GM21825 (cell line): ENCODE data around the gene GLMP.
A peak's percentile ranks its signal among the peaks of the same experiment; 100 is the strongest.
"Not testable (repeated sequence)": the region's sequence is repeated elsewhere in the genome, so short reads cannot be mapped to it uniquely, and the experiment has no call there.

Experiments
- ATAC-seq: cut with Tn5 transposase; IDR thresholded peaks from one replicate; pipeline ENCODE4 v1.9.1; 2021; ENCODE audit warnings: mild to moderate bottlenecking, moderate library complexity; ENCODE audit not compliant: unreplicated experiment

The GLMP gene, protein sequence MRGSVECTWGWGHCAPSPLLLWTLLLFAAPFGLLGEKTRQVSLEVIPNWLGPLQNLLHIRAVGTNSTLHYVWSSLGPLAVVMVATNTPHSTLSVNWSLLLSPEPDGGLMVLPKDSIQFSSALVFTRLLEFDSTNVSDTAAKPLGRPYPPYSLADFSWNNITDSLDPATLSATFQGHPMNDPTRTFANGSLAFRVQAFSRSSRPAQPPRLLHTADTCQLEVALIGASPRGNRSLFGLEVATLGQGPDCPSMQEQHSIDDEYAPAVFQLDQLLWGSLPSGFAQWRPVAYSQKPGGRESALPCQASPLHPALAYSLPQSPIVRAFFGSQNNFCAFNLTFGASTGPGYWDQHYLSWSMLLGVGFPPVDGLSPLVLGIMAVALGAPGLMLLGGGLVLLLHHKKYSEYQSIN

DNA sequence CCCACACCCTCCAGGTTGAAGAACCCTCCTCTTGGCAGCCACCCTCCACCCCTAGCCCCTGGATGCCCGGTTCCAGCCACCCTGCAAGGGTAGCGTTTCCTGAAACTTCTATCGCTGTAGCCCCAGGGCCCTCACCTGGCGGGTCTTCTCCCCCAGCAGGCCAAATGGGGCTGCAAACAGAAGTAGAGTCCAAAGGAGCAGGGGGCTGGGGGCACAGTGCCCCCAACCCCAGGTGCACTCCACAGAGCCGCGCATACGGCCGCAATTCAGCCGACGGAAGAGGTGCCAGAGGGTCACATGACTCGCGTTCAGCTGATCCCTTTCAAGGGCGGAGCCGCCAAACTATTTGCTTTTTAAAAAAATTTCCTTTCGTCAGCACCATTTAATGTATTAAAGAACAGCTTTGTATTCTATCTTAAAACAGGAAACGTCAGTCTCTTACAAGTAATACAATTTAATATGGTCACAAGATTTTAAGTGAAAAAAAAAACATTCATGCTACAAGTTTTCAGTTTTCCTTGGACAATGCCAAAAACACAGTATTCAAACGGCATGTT lies at the start of gene GLMP:
Gene GLMP, minus strand, starts transcription at position 289 of the 557 bp plus-strand sequence. Its CDS starts 34 bp downstream, at position 255.
- no peak for ATAC-seq

DNA sequence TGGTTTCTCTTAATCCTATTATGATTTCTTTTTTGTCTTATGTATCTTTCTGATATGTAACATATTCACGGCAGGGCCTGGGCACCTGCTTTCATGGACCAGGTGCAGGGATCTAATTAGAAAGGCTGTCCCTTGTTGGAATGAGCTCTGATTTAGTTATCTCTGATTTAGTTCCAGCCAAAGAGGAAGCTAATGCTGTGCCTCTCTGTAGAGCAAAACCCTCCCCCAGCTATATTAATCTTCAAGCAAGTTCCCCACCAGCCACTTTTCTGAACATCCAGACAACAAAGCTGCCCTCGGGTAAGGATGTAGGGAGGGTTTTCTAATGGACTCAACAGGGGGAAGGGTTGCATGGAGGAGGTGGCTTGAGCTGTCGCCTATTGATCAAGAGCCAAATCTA lies 48.9 kb upstream of the GLMP start:
- no peak for ATAC-seq

DNA sequence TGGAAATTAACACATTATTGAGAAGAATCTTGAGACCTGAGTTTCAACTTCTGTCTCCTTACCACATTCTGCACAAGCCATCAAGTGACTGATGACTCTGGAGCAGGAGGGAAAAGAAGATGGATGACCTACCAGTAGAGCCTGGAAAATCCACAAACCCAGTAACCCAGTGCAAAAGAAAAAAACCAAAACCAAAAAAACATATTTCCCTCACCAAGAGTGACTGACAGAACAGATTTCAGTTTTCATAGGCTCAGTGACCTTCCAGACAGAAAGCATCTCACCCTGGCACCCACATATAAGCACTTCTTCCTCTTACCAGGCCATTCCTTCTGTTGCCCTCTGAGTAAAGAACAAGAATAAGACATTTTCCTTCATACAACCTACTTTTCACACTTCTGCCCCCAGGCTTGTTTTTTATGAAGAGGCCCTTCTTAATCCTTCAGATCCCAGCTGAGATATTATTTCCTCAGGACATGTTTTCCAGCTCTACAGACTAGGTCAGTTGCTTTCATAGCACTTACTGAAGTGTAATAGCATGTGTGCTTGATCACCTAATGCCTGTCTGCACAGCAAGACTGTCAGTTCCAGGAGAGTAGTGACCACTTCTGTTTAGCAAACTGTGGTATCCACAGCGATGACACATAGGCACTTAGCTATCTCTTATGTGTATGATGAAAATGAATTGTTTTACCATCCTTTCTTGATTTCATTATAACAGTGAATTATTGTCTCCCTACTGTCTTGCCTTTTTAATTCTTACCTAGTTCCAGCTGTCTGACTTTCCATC lies 46.9 kb upstream of the GLMP start:
- ATAC-seq = no peak

DNA sequence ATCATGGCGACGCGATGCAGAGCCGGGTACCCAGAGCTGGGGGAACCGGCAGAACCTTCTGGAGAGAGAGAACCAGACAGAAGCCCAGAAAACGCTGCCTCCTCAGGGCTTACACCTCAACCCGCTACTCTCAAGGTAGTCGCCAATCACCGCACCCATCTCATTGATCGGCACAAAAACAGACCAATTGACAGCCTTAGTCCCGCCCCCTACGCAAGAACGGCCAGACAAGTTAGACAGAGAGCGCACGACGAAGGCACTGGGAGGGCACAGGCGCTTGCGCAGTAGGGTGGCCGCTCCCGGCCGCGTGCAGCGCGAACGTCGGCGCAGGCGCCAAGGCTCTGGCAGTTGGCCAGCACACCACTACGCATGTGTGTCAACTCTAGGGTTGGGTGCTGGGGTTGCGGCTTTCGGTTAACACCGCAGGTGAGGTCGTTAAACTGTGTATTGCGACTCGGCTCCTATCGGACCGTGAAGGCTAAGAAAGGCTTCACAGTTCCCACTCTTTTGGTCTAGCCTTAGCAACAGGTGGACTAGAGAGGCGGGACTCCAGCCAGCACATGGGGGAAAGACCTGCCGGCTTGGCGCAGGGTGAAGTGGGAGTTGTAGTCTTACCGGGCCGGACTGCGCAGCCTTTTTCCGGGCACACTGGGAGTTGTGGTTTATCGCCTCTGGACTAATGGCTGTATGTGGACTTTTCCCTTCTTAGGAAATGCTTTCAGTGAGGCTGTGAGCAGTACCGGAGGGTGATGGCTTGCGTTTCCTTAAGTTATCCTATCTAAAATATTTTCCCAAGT lies 42.9 kb upstream of the GLMP start, which contains the start of the genes CCT3 and TSACC:
Gene CCT3, minus strand, starts transcription at position 113 of the 797 bp plus-strand sequence. Its CDS starts 108 bp downstream, at position 5.
Gene TSACC, plus strand, starts transcription at position 347 of the 797 bp plus-strand sequence. CDS start 1,232 bp downstream, outside the sequence.
- peak; percentile 90 for ATAC-seq

DNA sequence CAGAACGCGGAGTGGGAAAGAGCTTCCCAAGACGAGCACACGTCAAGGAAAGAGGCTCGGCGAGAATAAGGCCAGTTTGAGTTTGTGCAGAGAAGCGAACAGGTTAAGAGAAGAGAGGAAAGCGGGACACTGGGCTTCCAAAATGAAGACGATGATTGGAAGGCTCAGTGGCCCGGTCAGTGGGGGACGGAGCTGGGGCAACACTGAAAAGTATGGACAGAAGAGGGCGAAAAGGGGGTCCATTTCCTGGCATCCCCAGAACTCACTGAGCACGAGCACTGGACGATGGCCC lies 42.4 kb upstream of the GLMP start:
- no peak for ATAC-seq

DNA sequence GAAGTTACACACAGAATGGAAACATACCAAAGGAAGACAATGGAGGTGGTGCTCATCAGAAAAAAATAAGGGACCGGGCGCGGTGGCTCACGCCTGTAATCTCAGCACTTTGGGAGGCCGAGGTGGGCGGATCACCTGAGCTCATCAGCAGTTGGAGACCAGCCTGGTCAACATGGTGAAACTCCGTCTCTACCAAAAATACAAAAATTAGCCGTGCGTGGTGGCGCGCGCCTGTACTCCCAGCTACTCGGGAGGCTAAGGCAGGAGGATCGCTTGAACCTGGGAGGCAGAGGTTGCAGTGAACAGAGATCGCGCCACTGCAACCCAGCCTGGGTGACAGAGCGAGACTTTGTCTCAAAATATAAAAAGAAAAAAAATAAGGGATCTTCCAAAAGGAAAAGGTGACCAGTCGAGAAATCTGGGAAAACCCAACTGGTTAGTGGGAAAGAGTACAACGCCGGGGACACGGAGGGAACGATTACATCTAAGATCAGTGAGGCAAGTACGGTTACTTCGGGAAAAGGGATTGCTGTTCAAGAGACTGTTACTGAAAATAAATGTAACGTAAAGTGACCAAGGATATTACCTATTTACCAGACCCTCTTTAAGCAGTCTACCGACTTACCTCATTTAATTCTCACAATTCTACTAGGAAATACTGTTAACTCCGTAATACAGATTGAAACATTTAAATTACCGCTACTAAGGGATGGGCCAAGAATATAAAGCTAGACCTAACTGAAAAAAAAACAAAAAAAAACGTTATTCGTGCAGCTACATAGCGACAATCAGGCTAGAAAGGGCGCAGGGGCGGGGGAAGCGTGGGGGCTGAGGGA lies 41.8 kb upstream of the GLMP start:
- no peak for ATAC-seq

DNA sequence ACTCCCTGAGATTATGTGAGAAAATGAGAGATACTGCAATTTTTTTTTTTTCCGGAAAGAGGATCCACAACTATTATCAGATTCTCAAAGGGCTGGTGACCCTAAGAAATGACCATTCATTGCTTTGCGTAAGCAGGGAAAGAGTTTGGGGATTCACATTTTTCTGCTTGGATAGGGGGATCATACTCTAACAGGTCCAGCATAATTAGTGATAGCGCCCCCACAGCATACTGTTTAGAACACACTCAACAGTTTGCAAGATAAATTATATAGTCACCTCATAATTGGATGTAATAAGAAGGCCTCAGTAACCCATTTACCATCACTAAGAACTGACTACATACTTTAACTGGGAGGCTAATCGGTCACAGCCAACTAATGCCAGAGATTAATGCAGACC lies 40.8 kb upstream of the GLMP start:
- ATAC-seq = no peak

DNA sequence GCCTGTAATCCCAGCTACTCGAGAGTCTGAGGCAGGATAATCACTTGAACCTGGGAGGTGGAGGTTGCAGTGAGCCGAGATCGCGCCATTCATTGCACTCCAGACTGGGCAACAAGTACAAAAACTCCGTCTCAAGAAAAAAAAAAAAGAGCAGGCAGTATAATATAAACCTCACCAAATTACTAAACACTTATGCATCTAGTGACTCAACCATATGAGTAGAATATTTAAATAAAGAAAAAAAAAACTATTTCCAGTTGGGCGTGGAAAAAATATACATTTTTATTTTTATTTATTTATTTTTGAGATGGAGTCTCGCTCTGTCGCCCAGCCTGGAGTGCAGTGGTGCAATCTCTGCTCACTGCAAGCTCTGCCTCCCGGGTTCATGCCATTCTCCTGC lies 27.7 kb upstream of the GLMP start:
- not testable (repeated sequence) for ATAC-seq

DNA sequence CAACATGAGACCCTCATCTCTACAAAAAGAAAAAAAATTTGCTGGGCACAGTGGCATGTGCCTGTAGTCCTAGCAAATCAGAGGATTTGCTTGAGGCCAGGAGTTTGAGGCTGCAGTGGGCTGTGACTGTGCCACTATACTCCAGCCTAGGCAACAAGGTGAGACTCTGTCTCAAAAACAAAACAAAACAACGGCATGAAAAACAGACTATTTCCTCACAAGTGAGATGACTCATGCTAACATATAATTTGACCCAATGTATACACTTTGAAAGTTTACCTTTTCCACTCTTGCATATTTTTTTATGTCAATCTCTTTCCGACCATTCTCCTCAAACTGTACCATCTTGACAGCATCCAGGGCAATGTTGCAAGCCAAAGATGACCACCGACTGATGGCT lies 25.1 kb upstream of the GLMP start:
- no peak for ATAC-seq

DNA sequence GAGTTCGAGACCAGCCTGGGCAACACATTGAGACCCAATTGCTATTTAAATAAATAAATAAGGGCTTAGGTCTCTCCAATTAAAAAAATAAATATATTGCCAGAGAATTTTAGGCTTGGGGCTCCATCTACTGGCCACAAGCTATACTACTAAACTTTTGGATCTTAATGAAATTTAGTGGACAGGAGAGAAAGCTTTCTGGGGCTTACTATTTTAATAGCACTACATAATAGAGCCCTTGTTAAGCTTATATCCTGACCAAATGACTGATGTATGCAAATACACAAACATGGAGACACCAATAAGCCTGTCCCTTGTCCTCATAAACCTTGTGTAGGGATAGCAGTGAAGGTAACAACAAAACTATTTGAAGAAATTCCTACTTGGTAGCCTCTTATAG lies 24.2 kb upstream of the GLMP start:
- ATAC-seq = no peak

DNA sequence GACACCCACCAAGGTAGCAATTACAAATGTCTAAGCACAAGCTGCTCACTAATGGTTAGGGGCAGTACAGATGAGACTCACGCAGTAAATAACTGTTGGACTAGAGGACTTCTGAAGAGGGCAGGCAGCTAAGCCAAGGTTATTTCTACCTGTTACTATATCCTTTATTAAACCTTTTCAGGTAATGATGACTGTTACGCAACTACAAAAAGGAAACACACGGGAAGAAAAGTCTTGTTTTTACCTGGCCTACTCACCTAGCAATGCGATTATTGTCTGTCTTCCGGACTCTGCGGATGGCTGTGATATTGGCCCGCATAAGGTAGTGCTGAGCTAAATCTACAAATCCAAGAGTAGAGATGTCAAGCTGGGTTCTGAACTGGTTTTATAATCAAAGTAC lies 21.4 kb upstream of the GLMP start:
- no peak for ATAC-seq

DNA sequence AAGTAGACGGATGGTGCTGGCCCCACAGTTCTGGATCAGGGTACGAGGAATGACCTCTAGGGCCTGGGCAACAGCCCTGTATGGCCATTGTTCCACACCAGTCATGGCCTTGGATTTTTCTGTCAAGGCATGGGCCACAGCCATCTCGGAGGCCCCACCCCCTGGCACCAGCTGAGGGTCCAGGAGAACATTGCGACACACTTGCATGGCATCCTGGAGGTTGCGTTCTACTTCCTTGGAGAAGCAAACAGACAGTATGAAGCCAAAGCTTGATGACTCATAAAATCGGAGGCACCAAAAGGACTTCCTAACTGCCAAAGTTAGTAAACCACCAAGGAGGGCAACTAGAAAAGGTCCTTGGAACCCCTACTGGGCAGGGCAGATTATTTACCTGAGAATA lies 15.5 kb upstream of the GLMP start:
- no peak for ATAC-seq

DNA sequence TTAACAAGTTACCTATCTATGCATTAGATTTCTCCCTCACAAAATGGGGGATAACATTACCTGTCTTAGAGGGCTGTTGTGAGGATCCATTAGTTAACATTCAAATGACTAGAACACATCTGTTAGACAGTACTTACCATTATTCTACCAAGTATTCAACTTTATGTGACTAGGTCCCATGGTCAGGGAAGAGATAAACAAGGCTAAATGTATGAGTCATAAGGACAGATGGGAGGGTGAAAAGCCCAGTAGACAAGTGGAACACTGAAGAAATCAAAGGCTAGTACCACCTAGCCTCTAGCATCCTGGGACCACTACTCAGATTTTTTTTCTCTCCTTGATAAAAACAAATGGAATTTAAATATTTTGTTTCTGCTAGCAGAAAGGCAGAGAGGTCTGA lies 12.6 kb upstream of the GLMP start:
- ATAC-seq = no peak

DNA sequence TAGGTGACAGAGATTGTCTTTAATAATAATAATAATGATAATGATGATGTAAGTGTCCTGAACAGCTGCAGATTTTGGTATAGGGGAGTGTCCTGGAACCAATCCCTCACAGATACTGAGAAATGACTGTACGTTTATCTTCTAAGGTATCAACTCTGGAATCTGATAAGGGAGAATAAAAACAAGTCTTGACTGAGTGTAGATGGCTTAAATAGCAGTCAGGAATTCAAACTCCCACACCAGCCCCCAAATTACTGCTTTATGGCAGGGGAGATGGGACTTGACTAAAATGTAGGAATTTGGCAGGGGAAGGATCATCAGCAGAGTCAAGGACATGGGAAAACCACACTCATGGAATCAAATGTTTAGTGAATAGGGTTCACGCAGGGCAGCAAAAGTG lies 9.7 kb upstream of the GLMP start:
- no peak for ATAC-seq

DNA sequence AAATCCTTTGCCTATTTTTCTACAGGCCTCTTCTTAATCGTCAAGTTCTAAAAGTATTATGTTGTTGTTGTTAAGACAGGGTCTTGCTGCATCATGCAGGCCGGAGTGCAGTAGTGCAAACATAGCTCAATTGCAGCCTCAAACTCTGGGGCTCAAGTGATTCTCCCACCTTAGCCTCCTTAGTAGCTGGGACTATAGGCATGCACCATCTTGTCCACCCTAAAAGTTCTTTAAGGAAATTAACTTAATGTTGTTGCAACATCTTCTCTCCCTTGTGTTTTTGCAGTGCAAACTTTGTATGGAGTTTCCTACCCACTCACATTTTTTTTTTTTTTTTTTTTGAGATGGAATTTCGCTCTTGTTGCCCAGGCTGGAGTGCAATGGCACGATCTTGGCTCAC lies 7.8 kb upstream of the GLMP start:
- no peak for ATAC-seq

DNA sequence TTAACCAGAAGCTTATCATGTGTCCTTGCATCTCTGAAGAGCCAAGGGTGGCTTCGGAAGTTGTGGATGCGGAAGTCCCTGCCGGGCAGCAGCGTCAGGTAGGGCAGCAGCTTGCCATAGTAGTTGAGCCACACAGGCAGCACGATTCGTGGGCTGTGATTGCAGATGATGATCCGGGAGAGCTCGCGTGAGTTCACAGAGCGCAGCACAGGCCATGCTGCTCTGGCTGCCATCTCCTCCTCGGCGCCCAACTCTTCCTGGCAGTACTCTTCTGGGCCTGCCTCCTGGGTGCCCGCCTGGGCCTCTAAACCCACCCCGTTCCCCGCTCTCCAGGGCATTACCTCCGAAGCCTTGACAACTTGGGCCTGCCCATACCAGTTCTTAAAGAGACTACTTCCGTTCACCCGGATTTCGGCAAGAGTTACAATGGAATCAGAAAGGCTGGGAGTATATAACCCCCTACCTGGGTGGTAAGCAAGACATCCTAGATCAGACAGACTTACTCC lies 3.4 kb upstream of the GLMP start, which contains the start of gene VHLL:
Gene VHLL, minus strand, starts transcription at position 456 of the 506 bp plus-strand sequence. Its CDS starts 118 bp downstream, at position 338.
- no peak for ATAC-seq

DNA sequence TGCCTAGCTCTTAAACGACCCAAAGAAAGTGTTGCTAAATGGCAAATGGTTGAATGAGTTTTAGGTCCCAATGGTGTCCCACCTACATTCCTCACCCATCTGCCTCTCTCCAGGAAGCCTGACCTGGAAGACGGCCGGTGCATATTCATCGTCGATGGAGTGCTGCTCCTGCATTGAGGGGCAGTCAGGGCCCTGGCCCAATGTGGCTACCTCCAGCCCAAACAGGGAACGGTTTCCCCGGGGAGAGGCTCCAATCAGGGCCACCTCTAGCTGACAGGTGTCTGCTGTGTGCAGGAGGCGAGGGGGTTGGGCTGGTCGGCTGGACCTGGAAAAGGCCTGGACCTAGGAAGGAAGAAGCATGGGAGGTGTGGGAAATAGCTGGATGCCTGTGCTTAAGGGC lies 1.6 kb downstream of the GLMP start:
- no peak for ATAC-seq

DNA sequence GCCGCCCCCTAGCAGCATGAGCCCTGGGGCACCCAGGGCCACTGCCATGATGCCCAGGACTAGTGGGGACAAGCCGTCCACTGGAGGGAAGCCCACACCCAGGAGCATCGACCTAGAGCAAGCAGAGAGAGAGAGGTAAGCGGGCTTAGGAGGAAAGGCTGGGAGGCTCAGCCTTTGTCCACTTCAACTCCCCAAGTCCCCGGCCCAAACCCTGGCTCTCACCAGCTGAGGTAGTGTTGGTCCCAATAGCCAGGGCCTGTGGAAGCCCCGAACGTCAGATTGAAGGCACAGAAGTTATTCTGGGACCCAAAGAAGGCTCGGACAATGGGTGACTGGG lies 2.4 kb downstream of the GLMP start:
- ATAC-seq = no peak

DNA sequence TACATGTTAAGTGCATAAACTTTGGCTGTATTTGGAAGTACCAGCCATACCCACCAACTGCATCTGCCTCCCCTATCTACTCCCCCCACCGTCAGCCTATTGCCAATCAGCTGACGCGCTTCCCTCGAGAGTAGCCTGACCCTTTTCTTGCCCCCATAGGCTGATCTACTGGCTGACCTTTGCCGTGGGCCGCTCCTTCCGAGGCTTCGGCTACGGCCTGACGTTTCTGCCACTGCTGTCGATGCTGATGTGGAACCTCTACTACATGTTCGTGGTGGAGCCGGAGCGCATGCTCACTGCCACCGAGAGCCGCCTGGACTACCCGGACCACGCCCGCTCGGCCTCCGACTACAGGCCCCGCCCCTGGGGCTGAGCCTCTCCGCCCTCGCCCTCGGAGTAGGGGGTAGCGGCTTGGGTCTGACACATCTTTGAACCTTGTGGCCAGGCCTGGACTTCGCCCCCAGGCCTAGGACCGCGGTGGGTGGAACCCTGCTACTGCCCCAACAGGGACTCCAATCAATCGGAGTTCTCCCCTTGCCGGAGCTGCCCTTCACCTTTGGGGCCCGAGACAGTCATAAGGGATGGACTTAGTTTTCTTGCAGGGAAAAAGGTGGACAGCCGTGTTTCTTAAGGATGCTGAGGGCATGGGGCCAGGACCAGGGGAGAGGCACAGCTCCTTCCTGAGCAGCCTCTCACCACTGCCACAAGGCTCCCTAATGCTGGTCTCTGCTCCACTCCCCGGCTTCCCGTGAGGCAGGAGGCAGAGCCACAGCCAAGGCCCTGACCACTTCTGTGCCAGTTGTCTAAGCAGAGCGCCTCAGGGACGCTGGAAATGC lies 4.0 kb downstream of the GLMP start:
- no peak for ATAC-seq
